GM12875 (cell line): ENCODE measurements around the gene DNA2.

Experiments used
- H3K4me3 ChIP-seq: one replicate; pipeline ENCODE4 v1.5.1; 2011; ENCODE audit warnings: low read depth, low read length, control low read depth
- TF ChIP-seq, protein P1 (sequence below): IDR thresholded peaks from 2 replicates; pipeline ENCODE4 v1.5.1; 2011; ENCODE audit warnings: low read depth, mild to moderate bottlenecking, control low read depth, inconsistent platforms, low read length, moderate library complexity, borderline replicate concordance; ENCODE audit not compliant: insufficient read depth

The DNA2 gene

GRCh38 chr10:68446179-68446578 lies 25.6 kb downstream of the DNA2 start:
- TF ChIP-seq, protein P1, sequence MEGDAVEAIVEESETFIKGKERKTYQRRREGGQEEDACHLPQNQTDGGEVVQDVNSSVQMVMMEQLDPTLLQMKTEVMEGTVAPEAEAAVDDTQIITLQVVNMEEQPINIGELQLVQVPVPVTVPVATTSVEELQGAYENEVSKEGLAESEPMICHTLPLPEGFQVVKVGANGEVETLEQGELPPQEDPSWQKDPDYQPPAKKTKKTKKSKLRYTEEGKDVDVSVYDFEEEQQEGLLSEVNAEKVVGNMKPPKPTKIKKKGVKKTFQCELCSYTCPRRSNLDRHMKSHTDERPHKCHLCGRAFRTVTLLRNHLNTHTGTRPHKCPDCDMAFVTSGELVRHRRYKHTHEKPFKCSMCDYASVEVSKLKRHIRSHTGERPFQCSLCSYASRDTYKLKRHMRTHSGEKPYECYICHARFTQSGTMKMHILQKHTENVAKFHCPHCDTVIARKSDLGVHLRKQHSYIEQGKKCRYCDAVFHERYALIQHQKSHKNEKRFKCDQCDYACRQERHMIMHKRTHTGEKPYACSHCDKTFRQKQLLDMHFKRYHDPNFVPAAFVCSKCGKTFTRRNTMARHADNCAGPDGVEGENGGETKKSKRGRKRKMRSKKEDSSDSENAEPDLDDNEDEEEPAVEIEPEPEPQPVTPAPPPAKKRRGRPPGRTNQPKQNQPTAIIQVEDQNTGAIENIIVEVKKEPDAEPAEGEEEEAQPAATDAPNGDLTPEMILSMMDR: no peak
- no peak overlapping the region for H3K4me3 ChIP-seq

DNA sequence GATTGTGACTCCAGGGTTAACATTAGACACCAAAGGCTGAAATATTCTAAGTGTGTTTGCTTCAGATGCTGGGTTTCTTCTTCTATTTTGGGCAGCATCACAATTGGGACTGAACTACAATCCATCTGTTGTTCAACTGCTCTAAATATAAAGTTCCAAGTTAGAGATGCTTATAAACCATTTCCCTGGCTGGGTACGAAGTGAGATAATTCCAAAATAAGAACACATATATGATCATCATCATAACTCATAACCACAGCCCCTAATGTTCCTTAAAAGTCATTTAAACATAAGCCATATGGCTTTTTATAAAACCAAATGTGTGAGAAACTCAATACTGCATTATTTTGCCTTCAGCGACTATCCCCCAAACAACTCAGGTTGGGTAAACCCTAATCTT lies 28.8 kb downstream of the DNA2 start:
- TF ChIP-seq, protein P1: no peak
- H3K4me3 ChIP-seq: no peak overlapping the region

- TF ChIP-seq, protein P1: no peak
- H3K4me3 ChIP-seq: no peak overlapping the region
Observed at GRCh38 chr10:68440898-68441297, 30.9 kb downstream of the DNA2 start.

DNA sequence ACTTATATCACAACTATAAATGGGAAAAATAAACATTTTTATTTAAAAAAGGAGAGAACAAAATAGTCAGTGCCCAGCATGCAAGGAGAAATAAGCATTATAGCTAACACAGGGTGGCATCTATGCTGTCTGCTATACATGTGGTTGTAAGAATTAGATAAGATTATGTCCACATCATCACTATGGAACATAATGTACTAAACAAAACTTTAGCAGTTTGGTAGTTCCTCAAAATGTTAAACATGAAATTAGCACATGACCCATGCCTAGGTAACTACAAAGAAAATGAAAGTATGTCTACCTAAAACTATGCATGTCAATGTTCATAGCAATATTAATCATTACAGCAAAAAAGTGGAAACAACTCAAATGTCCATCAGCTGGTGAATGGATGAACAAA lies 36.0 kb downstream of the DNA2 start:
- TF ChIP-seq, protein P1: no peak
- no peak overlapping the region for H3K4me3 ChIP-seq

DNA sequence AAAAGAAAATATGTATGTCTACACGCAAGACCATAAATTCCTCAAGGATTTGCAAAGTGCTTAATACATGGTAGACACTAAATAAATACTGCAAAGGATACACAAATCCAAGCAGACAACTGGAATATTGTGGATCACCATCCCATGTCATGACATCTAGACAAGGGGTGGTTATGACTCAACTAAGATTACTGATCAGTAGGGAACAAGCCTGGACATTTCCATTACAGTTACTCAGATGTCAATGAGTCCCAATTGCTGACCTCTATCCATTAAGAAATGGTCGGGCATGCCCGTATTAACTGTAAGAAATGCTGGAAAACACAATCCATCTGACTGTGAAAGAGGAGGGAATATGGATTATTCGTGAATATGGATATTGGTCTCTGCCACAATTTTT lies 37.1 kb downstream of the DNA2 start:
- TF ChIP-seq, protein P1: no peak
- no peak overlapping the region for H3K4me3 ChIP-seq

- H3K4me3 ChIP-seq: no peak overlapping the region
- TF ChIP-seq, protein P1: no peak
Observed at GRCh38 chr10:68428396-68429104, 43.2 kb downstream of the DNA2 start.

DNA sequence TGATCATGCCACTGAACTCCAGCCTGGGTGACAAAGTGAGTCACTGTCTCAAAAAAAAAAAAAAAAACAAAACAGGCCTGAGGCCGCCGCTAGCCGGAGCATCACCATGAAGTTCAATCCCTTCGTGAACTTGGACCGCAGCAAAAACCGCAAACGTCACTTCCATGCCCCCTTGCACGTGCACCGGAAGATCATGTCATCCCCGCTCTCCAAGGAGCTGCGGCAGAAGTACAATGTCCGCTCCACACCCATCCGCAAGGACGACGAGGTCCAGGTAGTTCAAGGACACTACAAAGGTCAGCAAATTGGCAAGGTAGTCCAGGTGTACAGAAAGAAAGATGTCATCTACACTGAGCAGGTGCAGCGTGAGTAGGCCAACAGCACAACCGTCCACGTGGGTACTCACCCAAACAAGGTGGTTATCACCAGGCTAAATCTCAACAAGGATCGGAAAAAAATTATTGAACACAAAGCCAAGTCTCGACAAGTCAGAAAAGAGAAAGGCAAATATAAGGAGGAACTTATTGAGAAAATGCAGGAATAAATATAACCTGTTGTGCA lies 47.2 kb downstream of the DNA2 start:
- H3K4me3 ChIP-seq: no peak overlapping the region
- TF ChIP-seq, protein P1: no peak
